ENCODE data around the gene COL27A1.
A peak's percentile ranks its signal among the peaks of the same experiment; 100 is the strongest.

The COL27A1 gene

DNA sequence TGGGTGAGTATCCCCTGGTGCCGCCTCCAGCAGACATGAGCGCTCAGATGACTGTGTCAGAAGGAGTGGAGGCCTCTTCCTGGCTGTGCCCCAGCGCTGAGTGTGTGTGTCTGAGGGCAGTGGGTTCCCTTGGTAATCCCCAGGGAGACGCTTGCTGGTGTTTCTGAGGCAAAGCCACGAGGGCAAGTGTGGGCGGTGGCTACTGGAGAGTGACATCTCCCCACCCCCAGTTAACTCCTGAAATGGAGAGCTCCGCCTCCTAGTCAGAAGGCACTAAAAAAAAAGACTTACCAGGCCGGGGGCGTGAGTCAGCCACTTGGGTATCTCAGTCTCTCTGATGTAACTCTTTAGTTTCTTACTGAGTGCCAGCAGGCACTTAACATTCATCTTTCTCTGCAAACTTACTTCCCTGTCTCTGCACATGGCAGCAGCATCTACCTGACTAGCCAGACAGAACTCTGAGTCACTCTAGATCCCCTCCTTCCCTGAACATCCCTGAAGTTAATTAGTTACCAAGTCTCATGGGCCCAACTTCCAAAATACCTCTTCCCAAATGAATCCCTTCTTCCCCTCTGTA lies 193.7 kb downstream of the COL27A1 start:
- DNase-seq: peak; percentile 97

DNA sequence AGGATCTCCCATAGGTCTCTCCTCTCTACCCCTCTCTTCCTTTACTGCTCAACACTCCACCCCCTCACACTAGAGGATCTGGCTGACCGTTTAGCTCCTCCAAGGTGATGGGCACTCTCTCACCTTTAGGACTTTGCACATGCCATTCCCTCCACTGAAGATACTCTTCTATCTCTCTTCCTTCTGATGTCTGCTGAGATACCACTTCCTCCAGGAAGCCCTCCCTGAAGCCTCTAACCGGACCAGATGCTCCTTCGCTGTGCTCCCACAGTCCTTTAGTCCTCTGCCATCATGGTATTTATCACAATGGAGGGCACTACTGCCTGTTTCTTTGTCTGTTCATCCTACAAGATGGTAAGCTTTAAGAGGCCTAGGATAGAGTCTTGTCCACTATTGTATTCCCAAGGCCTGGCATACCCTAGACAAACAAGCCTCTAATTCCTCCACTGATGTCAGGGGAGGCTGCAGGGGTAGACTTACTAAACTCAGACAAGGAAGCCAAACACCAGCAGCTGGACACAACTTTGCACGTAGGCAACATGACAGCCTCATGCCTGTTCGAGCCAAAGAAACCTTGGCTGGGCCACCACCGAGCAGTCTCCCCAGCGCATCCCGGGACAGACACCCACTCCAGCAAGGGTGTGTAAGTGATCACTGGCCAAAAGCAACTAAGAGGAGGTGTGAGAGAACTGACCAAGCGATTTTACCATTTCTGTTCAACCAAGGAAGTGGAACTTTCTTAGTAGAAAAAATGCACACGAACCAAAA lies 194.6 kb downstream of the COL27A1 start:
- no peak for DNase-seq

DNA sequence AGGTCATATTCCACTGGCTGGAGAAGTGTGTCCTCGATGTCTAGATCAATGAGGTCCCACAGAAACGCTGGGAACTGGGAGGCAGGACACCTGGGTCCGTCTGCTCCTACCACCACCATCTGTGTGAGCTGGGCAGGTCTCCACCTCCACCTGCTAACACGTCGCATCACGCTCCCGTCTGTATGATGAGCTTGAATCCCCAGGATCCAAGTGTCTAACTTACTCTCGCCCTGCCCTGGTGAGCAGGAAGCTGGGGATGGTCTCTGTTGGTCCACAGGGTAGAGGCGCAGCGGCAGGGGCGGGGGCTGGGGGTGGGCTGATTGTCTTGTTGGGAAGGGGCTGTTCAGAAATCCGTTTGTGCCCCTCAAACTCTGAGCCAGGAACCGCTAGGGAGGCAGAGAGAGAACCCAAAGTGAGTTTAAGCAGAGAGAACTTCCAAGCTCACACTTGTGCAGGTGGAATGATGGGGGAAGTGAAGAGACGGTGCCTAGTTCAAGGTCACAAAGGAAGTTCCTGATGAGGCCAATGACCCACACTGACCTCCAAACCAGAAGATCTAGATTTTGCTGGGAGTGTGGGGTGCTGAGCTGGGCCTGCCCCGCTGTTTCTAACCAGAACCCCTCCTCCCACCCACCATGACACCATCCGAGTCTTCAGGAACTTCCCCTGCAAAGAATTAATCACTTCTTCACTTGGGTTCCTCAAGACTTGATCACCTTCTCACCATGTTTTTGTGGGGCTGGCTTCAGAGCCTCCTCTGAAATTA lies 195.5 kb downstream of the COL27A1 start:
- no peak for DNase-seq

DNA sequence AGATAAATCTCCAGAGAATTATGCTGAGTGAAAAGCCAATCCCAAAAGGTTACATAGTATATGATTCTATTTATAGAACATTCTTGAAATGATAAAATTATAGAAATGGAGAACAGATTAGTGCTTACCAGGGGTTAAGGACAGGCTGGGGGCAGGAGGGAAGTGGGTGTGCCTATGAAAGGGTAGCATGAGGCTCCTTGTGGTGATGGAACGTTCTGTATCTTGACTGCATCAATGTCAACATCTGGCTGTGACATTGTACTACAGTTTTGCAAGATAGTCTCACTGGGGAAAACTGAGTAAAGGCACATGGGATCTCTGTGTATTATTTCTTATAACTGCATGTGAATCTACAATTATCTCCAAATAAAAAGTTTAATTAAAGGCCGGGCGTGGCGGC lies 196.6 kb downstream of the COL27A1 start:
- no peak for DNase-seq

DNA sequence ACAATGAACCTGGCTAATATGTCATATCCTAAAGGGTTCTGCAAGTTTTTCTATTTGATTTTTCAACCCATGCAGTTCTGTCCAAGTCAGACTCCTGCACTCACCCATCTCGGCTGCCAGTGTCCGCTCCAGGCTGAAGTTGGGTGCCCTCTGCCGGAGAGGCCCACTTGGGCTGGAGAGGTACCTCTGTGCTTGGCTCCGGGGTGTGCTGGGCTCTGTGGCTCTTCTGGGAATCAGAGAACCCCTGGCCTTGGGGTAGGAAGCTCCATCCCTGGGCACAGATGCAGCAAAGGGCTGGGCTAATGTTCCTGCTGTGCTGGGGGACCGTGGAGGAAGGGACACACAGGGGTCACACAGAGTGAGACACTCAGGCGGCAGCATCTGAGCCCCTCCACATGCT lies 200.5 kb downstream of the COL27A1 start:
- DNase-seq: no peak

DNA sequence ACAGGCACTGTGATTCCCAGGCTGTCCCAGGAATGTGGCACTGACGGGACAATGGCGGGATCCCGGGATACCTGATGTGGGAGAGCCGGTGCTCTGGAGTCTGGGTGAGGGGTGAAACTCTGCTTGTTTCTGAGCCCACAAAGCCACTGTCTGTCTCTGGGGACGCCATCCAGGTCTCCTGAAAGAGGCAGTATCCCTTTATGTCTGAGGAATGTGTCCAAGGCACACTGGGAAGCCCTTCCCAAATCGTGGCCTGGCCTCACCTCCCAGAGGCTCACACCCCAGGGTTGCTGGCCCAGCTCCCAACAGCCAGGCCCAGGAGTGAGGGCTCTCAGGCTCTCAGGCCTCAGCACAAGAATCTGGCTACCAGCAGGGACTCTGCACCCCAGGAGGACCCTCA lies 201.5 kb downstream of the COL27A1 start:
- no peak for DNase-seq

DNA sequence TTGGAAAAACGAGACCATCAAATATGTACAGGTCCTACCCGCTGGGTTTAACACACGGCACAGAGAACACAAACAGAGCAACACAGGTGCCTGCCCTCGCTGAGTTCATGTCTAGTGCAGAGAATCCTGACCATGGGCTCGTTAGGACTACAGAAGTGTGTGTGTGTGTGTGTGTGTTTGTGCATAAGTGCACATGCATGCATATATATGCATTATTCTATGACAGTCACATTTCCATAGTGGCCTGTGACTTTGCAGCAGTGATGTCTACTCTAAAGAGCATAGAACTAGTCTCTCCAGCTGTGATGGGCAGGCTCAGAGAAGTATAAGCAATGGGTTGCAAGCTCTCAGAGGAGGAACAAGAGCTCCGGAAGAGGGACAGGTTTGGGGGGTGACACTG lies 202.0 kb downstream of the COL27A1 start:
- DNase-seq: no peak

DNA sequence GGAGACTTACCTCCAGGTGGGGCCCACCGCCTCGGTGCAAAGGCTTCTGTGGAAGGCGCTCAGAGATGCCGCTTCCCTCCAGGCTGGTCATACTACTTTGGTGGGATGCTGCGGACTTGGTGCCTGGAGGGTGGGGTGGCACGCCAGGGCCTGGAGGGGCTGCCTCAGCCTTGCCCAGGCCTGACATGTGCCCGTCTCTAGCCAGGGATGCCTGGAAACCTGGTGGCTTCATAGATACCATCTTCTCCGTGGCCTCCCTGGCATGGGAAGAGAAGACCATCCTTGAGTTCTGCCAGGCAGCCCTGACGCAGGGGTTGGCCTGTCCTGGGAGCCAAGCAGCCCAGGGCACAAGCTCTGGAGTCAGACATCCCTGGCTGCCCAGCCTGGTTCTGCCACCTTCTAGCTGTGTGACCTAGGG lies 202.6 kb downstream of the COL27A1 start:
- DNase-seq: no peak

DNA sequence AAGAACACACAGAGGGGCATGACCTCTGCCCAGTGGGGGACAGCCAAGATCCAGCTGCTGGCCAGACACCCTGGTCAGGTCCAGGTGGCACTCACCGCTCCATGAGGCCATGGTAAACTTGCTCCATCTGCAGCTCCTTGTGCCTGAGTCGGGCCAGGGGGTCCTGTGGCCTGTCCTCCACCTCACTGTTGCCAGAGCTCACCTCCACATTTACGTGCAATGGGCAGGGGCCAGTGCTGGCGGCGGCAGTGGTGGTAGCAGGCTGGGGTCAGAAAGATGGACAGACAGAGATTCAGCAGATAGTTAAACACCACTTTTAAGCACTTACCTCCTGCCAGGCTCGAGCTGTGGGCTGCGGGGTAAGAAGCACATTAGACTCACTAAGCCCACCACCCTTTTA lies 204.5 kb downstream of the COL27A1 start:
- DNase-seq: no peak

DNA sequence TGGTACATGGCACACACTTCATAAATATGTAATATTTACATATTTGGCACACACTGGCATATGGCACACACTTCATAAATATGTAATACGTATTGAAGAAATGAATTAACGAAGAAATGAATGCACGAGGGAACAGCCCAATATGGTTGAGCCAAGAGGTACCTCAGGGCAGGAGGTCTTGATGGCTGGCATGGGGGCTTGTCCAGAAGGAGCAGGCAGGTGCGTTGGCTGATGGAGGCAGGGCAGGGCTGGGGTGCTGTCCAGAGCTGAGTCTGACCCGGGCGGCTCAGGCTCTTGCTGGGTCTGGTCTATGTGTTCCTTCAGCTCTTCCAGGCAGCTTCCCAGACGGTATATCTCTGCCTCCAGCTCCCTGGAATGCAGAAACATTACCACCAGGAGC lies 206.2 kb downstream of the COL27A1 start:
- DNase-seq: no peak

Measured in GF-D8 (cell line).